ENCODE measurements around the gene PFDN4. TPM values are rescaled to one million over a fixed set of nuclear protein-coding genes. Genes with fewer than 3 reads are reported as not detected.

Gene PFDN4
- polyA plus RNA-seq, 1 of the 3 experiments (the other 2 are of a cell fraction), result 44.0 TPM

DNA sequence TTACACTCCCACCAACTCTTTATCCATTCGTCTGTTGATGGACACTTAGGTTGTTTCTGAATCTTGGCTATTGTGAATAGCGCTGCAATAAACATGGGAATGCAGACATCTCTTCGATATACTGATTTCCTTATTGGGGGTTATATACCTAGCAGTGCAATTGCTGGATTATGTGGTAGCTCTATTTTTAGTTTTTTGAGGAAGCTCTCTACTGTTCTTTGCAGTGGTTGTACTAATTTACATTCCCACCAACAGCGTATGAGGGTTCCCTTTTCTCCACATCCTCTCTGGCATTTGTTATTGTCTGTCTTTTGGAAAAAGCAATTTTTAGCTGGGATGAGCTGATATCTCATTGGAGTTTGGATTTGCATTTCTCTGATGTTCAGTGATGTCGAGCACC is 4.6 kb upstream of the PFDN4 start:
- peaks cover 3% of the 10 kb centered on the region for H3K79me2 ChIP-seq (ENCODE audit: insufficient read depth)
- no peak for DNase-seq
- no peak overlapping the region for H3K27ac ChIP-seq (ENCODE audit: low read depth in 2 of 2, low read length in 1 of 2)
- H3F3A ChIP-seq (replicated peaks; ENCODE audit: insufficient read depth), result peaks cover 6% of the 10 kb centered on the region
- CTCF ChIA-PET, result interaction anchor here (19.4 kb wide), 1 partner anchor 103 kb away, joined by 499 read pairs; no protein-coding TSS in a partner anchor
- no peak overlapping the region for H3K4me3 ChIP-seq (ENCODE audit: low read depth in 2 of 2, low read length in 1 of 2)
- H3K4me2 ChIP-seq, result no peak overlapping the region
- H2AFZ ChIP-seq (ENCODE audit: low read depth), result no peak overlapping the region
- H3K36me3 ChIP-seq (replicated peaks in 1 of 2; ENCODE audit: control insufficient read depth in 1 of 2, insufficient read depth in 2 of 2, low read length in 1 of 2), result no peaks in the 10 kb centered on the region
- no peak overlapping the region for H3K9ac ChIP-seq
- H3K9me3 ChIP-seq, result no peaks in the 10 kb centered on the region
- H3K27me3 ChIP-seq (ENCODE audit: insufficient read depth), result no peaks in the 10 kb centered on the region
- no peaks in the 10 kb centered on the region for H3K4me1 ChIP-seq (ENCODE audit: control insufficient read depth in 1 of 2, insufficient read depth in 2 of 2, low read depth in 1 of 2, low read length in 1 of 2)
- TF ChIP-seq GATA2 (CRISPR knock-in tag; IDR thresholded peaks at IDR 0.05) (no peak), FOXM1 (IDR thresholded peaks at IDR 0.05; ENCODE audit: low read depth) (no peak), FOSL2 (IDR thresholded peaks at IDR 0.05; ENCODE audit: borderline replicate concordance, low read depth) (no peak), FOXJ3 (CRISPR knock-in tag; IDR thresholded peaks at IDR 0.05) (no peak), SIN3A (IDR thresholded peaks at IDR 0.05; ENCODE audit: borderline replicate concordance, low read depth, low read length) (no peak), EZH2phosphoT487 (IDR thresholded peaks at IDR 0.05; ENCODE audit: borderline replicate concordance, low read depth) (no peak), JUND (IDR thresholded peaks at IDR 0.05) (no peak), GABPA (IDR thresholded peaks at IDR 0.05; ENCODE audit: low read depth) (no peak)
- TF ChIP-seq, protein P1, sequence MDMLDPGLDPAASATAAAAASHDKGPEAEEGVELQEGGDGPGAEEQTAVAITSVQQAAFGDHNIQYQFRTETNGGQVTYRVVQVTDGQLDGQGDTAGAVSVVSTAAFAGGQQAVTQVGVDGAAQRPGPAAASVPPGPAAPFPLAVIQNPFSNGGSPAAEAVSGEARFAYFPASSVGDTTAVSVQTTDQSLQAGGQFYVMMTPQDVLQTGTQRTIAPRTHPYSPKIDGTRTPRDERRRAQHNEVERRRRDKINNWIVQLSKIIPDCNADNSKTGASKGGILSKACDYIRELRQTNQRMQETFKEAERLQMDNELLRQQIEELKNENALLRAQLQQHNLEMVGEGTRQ (IDR thresholded peaks at IDR 0.05; ENCODE audit: borderline replicate concordance, low read depth, low read length), result no peak
- no peaks in the 10 kb centered on the region for H4K20me1 ChIP-seq (ENCODE audit: insufficient read depth)
- WGBS (ENCODE audit: low lambda C conversion rate), result 55% methylated on average over 5 of the region's 5 CpGs
- POLR2A ChIA-PET, result no interaction called here
- H3K9me2 ChIP-seq, result no peaks in the 10 kb centered on the region

DNA sequence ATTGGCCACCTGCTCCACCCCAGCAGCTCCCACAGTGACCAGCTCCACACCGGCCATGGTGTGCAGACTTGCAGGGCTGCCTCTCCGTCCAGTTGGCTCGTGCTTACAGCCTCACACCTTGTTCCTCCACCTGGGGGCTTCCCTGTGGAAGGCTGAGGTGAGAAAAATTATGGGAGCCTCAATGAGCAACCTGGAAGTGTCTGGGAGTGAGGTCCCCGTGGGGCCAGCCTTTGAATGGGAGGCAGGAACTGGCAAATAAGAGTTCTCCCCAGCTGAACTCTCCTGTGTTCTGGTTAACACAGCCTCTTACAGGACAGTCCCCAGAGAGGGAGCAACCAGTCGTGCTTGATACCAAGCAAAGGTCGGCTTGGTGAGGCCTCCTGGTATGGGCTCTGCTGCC is 3.8 kb upstream of the PFDN4 start:
- TF ChIP-seq EZH2phosphoT487 (IDR thresholded peaks at IDR 0.05; ENCODE audit: borderline replicate concordance, low read depth) (no peak), SMC3 (IDR thresholded peaks at IDR 0.05; ENCODE audit: low read depth, low read length) (no peak)
- CTCF ChIA-PET, result interaction anchor here (19.4 kb wide), 1 partner anchor 103 kb away, joined by 499 read pairs; no protein-coding TSS in a partner anchor

DNA sequence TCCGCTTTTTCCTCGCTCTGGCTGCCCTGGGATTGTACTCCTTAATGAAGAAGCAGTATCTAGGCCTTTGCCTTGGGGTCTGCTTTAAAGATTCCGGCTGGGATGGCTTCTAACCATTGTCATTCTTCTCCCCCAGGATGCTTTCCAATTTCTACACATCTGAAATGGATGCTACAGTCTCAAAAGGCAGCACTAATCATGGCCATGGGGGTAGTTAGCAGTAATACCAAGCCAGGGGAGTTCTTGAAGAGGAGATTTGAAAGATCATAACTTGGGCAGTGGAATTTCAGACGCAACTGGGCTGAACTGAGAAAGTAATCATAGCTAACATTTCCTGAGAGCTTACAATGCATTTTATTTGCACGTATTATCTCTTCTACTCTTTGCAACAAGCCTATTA is 3.4 kb upstream of the PFDN4 start:
- no peaks in the 10 kb centered on the region for H4K20me1 ChIP-seq (ENCODE audit: insufficient read depth)
- DNase-seq, result no peak
- H3K36me3 ChIP-seq (replicated peaks in 1 of 2; ENCODE audit: control insufficient read depth in 1 of 2, insufficient read depth in 2 of 2, low read length in 1 of 2), result no peaks in the 10 kb centered on the region
- no peaks in the 10 kb centered on the region for H3K27me3 ChIP-seq (ENCODE audit: insufficient read depth)
- no peak overlapping the region for H3K27ac ChIP-seq (ENCODE audit: low read depth in 2 of 2, low read length in 1 of 2)
- no peak overlapping the region for H3K9ac ChIP-seq
- no peak overlapping the region for H3K4me3 ChIP-seq (ENCODE audit: low read depth in 2 of 2, low read length in 1 of 2)
- peaks cover 6% of the 10 kb centered on the region for H3F3A ChIP-seq (replicated peaks; ENCODE audit: insufficient read depth)
- ChIA-PET POLR2A (no interaction called here), CTCF (interaction anchor here (0.6 to 19.4 kb wide), 2 partner anchors 51 to 104 kb away, joined by 3 to 499 read pairs; no protein-coding TSS in a partner anchor)
- H3K4me1 ChIP-seq (ENCODE audit: control insufficient read depth in 1 of 2, insufficient read depth in 2 of 2, low read depth in 1 of 2, low read length in 1 of 2), result peaks cover 4 to 5% of the 10 kb centered on the region in 2 experiments; a peak in 2 of 4 replicates
- H3K9me3 ChIP-seq, result no peaks in the 10 kb centered on the region
- 82% methylated on average over 5 of the region's 5 CpGs for WGBS (ENCODE audit: low lambda C conversion rate)
- no peak overlapping the region for H3K4me2 ChIP-seq
- no peaks in the 10 kb centered on the region for H3K9me2 ChIP-seq
- peaks cover 15% of the 10 kb centered on the region for H3K79me2 ChIP-seq (ENCODE audit: insufficient read depth)
- no peak overlapping the region for H2AFZ ChIP-seq (ENCODE audit: low read depth)
- no peak for TF ChIP-seq FOXJ3 (CRISPR knock-in tag; IDR thresholded peaks at IDR 0.05)
- TF ChIP-seq, protein P1 (IDR thresholded peaks at IDR 0.05; ENCODE audit: borderline replicate concordance, low read depth, low read length), result no peak
- no peak for TF ChIP-seq EP300 (IDR thresholded peaks at IDR 0.05; ENCODE audit: borderline replicate concordance in 1 of 2, low read depth in 1 of 2, low read length in 1 of 2)
- no peak for TF ChIP-seq JUND (IDR thresholded peaks at IDR 0.05)
- TF ChIP-seq MEF2A (IDR thresholded peaks at IDR 0.05; ENCODE audit: borderline replicate concordance, low read depth), result no peak
- no peak for TF ChIP-seq RCOR1 (IDR thresholded peaks at IDR 0.05; ENCODE audit: low read length)
- TF ChIP-seq YY1 (IDR thresholded peaks at IDR 0.05; ENCODE audit: low read depth), result no peak
- TF ChIP-seq FOXM1 (IDR thresholded peaks at IDR 0.05; ENCODE audit: low read depth), result no peak
- TF ChIP-seq, protein P2, sequence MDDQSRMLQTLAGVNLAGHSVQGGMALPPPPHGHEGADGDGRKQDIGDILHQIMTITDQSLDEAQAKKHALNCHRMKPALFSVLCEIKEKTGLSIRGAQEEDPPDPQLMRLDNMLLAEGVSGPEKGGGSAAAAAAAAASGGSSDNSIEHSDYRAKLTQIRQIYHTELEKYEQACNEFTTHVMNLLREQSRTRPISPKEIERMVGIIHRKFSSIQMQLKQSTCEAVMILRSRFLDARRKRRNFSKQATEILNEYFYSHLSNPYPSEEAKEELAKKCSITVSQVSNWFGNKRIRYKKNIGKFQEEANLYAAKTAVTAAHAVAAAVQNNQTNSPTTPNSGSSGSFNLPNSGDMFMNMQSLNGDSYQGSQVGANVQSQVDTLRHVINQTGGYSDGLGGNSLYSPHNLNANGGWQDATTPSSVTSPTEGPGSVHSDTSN (IDR thresholded peaks at IDR 0.05), result no peak
- no peak for TF ChIP-seq TAF1 (IDR thresholded peaks at IDR 0.05; ENCODE audit: borderline replicate concordance, low read depth, low read length)
- TF ChIP-seq GABPA (IDR thresholded peaks at IDR 0.05; ENCODE audit: low read depth), result no peak
- no peak for TF ChIP-seq SIN3A (IDR thresholded peaks at IDR 0.05; ENCODE audit: borderline replicate concordance, low read depth, low read length)
- TF ChIP-seq, protein P3, sequence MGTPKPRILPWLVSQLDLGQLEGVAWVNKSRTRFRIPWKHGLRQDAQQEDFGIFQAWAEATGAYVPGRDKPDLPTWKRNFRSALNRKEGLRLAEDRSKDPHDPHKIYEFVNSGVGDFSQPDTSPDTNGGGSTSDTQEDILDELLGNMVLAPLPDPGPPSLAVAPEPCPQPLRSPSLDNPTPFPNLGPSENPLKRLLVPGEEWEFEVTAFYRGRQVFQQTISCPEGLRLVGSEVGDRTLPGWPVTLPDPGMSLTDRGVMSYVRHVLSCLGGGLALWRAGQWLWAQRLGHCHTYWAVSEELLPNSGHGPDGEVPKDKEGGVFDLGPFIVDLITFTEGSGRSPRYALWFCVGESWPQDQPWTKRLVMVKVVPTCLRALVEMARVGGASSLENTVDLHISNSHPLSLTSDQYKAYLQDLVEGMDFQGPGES (IDR thresholded peaks at IDR 0.05; ENCODE audit: low read depth, low read length), result no peak
- TF ChIP-seq NFIC (IDR thresholded peaks at IDR 0.05; ENCODE audit: borderline replicate concordance), result no peak

More for the DNA sequence above, 3.8 kb upstream of the PFDN4 start:
- H3K27ac ChIP-seq (ENCODE audit: low read depth in 2 of 2, low read length in 1 of 2), result no peak overlapping the region
- no peak for DNase-seq
- no peaks in the 10 kb centered on the region for H3K36me3 ChIP-seq (replicated peaks in 1 of 2; ENCODE audit: control insufficient read depth in 1 of 2, insufficient read depth in 2 of 2, low read length in 1 of 2)
- H3K4me2 ChIP-seq, result no peak overlapping the region
- H4K20me1 ChIP-seq (ENCODE audit: insufficient read depth), result no peaks in the 10 kb centered on the region
- 51% methylated on average over 3 of the region's 6 CpGs for WGBS (ENCODE audit: low lambda C conversion rate)
- POLR2A ChIA-PET, result no interaction called here
- no peaks in the 10 kb centered on the region for H3K27me3 ChIP-seq (ENCODE audit: insufficient read depth)
- H2AFZ ChIP-seq (ENCODE audit: low read depth), result no peak overlapping the region
- H3K79me2 ChIP-seq (ENCODE audit: insufficient read depth), result peaks cover 11% of the 10 kb centered on the region
- no peaks in the 10 kb centered on the region for H3K9me3 ChIP-seq
- no peak overlapping the region for H3K9ac ChIP-seq
- H3F3A ChIP-seq (replicated peaks; ENCODE audit: insufficient read depth), result peaks cover 6% of the 10 kb centered on the region
- peaks cover under 1 to 1% of the 10 kb centered on the region in 2 experiments; a peak in 2 of 4 replicates for H3K4me1 ChIP-seq (ENCODE audit: control insufficient read depth in 1 of 2, insufficient read depth in 2 of 2, low read depth in 1 of 2, low read length in 1 of 2)
- H3K9me2 ChIP-seq, result no peaks in the 10 kb centered on the region
- H3K4me3 ChIP-seq (ENCODE audit: low read depth in 2 of 2, low read length in 1 of 2), result no peak overlapping the region
